ENCODE measurements around the gene IAH1. TPM values are rescaled to one million over a fixed set of nuclear protein-coding genes. Genes with fewer than 3 reads are reported as not detected.

Gene IAH1
- total RNA-seq, 1 donor from 2014 or later = 37.5 TPM

DNA sequence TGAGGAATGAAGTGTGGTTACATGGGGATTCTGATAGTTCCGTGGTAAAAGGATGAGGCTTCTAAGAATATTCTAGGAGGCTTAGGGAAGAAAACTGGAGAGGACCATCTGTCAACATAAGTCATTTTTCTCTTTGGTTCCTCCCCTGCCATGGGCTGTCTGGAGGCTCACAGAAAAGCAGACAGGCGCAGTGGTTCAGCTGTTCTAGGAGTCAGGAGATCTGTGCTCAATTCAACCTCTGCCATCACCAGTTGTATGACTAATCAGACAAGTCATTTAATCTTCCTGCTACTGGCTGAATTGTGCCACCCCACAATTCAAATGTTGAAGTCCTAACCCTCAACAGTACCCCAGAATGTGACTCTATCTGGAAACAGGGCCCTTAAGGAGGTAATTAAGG lies 44.9 kb downstream of the IAH1 start:
- Mint-ChIP-seq H3K36me3 (ENCODE audit: low read depth, unreplicated experiment) (peaks cover 16% of the 10 kb centered on the region), H3K27ac (ENCODE audit: unreplicated experiment) (no peak overlapping the region), H3K4me1 (ENCODE audit: unreplicated experiment) (no peaks in the 10 kb centered on the region), H3K27me3 (ENCODE audit: unreplicated experiment) (no peaks in the 10 kb centered on the region), H3K9me3 (ENCODE audit: unreplicated experiment) (no peaks in the 10 kb centered on the region), H3K4me3 (ENCODE audit: unreplicated experiment) (no peak overlapping the region)
- TF ChIP-seq, protein P1, sequence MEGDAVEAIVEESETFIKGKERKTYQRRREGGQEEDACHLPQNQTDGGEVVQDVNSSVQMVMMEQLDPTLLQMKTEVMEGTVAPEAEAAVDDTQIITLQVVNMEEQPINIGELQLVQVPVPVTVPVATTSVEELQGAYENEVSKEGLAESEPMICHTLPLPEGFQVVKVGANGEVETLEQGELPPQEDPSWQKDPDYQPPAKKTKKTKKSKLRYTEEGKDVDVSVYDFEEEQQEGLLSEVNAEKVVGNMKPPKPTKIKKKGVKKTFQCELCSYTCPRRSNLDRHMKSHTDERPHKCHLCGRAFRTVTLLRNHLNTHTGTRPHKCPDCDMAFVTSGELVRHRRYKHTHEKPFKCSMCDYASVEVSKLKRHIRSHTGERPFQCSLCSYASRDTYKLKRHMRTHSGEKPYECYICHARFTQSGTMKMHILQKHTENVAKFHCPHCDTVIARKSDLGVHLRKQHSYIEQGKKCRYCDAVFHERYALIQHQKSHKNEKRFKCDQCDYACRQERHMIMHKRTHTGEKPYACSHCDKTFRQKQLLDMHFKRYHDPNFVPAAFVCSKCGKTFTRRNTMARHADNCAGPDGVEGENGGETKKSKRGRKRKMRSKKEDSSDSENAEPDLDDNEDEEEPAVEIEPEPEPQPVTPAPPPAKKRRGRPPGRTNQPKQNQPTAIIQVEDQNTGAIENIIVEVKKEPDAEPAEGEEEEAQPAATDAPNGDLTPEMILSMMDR (IDR thresholded peaks at IDR 0.05; ENCODE audit: unreplicated experiment) = no peak
- no peak for DNase-seq (ENCODE audit: low spot score)

DNA sequence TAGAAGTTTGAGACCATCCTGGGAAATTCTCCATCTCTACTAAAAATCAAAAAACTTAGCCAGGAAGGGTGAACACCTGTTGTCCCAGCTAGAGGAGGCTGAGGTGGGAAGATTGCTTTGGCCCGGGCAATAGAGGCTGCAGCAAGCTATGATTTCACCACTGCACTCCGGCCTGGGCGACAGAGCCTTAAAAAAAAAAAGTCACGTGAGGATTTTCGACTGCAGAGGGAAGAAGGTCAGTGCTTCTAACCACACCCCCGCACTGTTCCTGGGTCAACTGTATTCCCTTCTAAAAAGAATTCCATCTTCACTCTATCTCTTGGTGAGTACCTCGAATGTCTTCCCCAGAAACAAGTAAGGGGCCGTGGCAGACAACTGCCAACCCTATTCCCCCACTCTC lies 49.9 kb downstream of the IAH1 start:
- no peak for DNase-seq (ENCODE audit: low spot score)
- Mint-ChIP-seq H3K36me3 (ENCODE audit: low read depth, unreplicated experiment) (peaks cover 13% of the 10 kb centered on the region), H3K27ac (ENCODE audit: unreplicated experiment) (no peak overlapping the region), H3K9me3 (ENCODE audit: unreplicated experiment) (no peaks in the 10 kb centered on the region), H3K27me3 (ENCODE audit: unreplicated experiment) (no peaks in the 10 kb centered on the region), H3K4me1 (ENCODE audit: unreplicated experiment) (no peaks in the 10 kb centered on the region), H3K4me3 (ENCODE audit: unreplicated experiment) (no peak overlapping the region)
- TF ChIP-seq, protein P1 (IDR thresholded peaks at IDR 0.05; ENCODE audit: unreplicated experiment) = no peak

DNA sequence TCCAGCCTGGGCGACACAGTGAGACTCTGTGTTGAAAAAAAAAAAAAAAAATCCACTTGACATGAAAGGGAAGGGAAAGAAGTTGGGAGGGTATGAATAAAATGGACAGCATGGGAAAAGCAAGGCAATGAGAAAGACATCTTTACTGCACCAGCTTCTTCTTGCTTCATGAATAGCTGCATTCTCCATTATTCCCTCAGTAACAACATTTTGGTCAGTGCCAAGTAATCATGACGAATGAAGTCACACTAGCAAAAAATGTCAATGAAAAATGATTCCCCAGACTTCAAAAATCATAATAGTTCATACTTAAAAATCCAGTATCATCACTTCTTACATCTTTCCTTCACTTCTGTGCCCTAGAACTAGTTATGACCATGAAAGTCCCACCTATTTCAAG lies 50.9 kb downstream of the IAH1 start:
- DNase-seq (ENCODE audit: low spot score) = no peak
- no peaks in the 10 kb centered on the region for H3K9me3 Mint-ChIP-seq (ENCODE audit: unreplicated experiment)
- H3K4me1 Mint-ChIP-seq (ENCODE audit: unreplicated experiment) = no peaks in the 10 kb centered on the region
- H3K27ac Mint-ChIP-seq (ENCODE audit: unreplicated experiment) = no peak overlapping the region
- no peaks in the 10 kb centered on the region for H3K27me3 Mint-ChIP-seq (ENCODE audit: unreplicated experiment)
- H3K36me3 Mint-ChIP-seq (ENCODE audit: low read depth, unreplicated experiment) = peaks cover 13% of the 10 kb centered on the region
- TF ChIP-seq, protein P1 (IDR thresholded peaks at IDR 0.05; ENCODE audit: unreplicated experiment) = no peak
- H3K4me3 Mint-ChIP-seq (ENCODE audit: unreplicated experiment) = no peak overlapping the region

DNA sequence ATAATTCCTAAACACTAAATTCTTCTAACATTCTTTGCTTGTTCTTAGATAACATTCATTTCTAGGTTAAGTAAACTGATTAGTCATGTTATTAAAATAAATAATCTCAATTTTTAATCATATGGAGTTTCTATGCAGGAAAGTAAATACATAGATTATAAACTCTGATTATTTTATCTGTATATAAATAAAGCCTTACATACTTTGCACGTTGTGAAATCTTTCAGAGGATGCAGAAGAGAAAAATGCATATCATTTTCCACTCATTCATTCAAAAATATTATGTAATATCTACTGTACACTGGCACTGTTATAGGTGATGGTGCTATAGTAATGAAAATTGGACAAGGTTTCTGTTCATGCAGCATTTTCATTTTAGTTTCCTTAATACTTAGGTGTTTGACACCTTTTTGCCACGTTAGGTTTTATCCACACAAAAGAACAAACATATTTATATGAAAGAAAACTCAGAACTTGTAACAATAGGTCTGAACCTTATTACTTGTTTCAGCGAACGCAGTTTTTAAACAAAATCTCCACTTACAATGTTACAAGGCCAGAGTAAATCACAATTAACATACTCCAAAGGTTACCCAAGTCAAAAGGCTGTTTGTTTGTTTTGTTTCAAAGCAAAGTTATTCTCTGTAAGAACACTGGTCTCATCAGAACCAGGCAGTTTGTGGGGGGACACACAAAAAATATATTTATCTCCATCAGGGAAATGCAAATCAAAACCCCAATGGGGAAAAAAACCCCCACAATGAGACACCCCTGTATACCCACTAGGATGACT lies 53.8 kb downstream of the IAH1 start:
- Mint-ChIP-seq H3K27me3 (ENCODE audit: unreplicated experiment) (peaks cover 2% of the 10 kb centered on the region), H3K4me1 (ENCODE audit: unreplicated experiment) (no peaks in the 10 kb centered on the region), H3K36me3 (ENCODE audit: low read depth, unreplicated experiment) (peaks cover 11% of the 10 kb centered on the region), H3K9me3 (ENCODE audit: unreplicated experiment) (no peaks in the 10 kb centered on the region), H3K27ac (ENCODE audit: unreplicated experiment) (peak overlapping the region; percentile 67), H3K4me3 (ENCODE audit: unreplicated experiment) (no peak overlapping the region)
- TF ChIP-seq, protein P1 (IDR thresholded peaks at IDR 0.05; ENCODE audit: unreplicated experiment) = no peak
- no peak for DNase-seq (ENCODE audit: low spot score)

DNA sequence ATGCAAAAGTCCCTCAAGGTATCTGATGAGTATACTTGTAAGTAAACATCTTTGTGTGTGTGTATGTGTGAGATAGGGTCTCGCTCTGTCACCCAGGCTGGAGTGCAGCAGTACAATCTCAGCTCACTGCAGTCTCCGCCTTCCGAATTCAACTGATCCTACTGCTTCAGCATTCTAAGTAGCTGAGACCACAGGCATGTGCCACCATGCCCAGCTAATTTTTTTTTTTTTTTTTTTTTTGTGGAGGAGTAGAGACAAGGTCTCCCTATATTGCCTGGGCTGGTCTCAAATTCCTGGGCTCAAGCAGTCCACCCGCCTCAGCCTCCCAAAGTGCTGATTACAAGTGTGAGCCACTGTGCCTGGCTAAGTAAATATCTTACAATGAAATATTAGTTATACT lies 58.1 kb downstream of the IAH1 start:
- no peak for DNase-seq (ENCODE audit: low spot score)
- Mint-ChIP-seq H3K4me3 (ENCODE audit: unreplicated experiment) (no peak overlapping the region), H3K4me1 (ENCODE audit: unreplicated experiment) (no peaks in the 10 kb centered on the region), H3K36me3 (ENCODE audit: low read depth, unreplicated experiment) (peaks cover 7% of the 10 kb centered on the region), H3K9me3 (ENCODE audit: unreplicated experiment) (no peaks in the 10 kb centered on the region), H3K27ac (ENCODE audit: unreplicated experiment) (no peak overlapping the region), H3K27me3 (ENCODE audit: unreplicated experiment) (peaks cover 2% of the 10 kb centered on the region)
- TF ChIP-seq, protein P1 (IDR thresholded peaks at IDR 0.05; ENCODE audit: unreplicated experiment) = no peak
